ENCODE measurements around the gene CACNB4.
"Not testable (repeated sequence)": the region's sequence is repeated elsewhere in the genome, so short reads cannot be mapped to it uniquely, and the experiment has no call there.

The CACNB4 gene

DNA sequence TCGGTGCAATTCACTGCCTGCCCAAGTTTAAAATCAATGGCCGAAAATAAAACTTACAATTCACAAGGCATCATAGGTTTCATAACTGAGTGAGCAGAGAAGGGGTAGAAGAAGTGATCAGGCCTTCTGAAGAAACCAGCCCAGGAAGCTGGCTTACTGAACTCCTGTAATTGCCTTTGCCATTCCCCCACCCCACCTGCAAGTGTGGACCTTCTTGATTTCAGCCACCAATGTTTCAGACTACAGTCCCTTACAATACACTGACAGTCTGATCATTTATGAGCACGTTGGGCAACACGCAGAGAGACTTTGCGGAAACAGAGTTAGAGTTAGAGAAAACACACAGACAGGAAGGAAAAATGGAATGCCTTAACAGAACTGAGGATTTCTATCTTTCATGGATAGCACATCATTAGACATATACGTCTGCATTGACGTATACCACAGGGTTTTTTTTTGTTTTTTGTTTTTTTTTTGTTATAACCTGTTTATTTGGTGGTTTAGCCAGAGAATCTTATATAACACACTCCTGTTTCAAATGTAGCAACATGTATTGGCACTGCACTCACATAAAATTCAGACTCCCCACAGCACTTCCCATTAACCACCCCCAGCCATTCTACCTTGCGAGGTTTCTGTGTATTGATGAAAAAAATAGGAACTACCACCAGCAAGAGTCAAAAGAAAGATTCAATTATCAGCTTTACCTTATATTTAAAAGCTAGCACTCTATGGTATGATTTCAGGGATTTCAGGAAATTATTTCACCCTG, 126.4 kb downstream of the CACNB4 start:
- no peak for DNase-seq

DNA sequence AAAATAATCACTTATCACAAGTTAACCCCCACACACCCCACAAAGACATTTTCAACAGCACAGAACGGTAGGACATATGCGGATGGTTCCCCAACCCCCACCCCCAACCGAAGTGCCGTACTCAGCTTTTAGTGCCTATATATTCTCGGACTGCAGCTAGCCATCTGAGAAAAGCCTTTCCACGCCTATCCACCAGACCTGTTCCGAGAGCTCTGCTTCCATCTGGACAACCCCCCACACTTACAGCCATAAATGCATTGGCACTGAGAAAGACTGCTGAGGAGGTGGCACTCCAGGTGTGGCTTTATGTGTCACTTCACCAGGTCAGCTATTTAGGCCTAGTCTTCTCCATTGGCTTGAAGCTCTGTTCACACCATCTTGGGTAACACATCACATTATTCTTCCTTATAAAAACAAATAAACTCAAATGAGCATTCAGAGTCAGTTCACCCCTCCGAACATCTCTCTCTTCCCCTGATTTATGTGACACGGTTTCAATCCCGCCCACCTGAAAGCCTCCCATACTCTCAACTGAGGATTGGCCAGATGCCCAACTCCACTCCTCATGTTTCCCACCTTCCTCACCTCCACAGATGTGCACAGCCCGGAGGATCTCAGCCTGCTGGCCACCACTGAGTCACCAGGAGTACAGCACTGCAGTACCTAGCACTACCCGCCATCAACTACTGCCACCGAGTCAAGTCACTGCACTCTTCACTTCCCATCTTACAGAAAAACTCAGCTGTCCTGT, 127.4 kb downstream of the CACNB4 start:
- DNase-seq = no peak

DNA sequence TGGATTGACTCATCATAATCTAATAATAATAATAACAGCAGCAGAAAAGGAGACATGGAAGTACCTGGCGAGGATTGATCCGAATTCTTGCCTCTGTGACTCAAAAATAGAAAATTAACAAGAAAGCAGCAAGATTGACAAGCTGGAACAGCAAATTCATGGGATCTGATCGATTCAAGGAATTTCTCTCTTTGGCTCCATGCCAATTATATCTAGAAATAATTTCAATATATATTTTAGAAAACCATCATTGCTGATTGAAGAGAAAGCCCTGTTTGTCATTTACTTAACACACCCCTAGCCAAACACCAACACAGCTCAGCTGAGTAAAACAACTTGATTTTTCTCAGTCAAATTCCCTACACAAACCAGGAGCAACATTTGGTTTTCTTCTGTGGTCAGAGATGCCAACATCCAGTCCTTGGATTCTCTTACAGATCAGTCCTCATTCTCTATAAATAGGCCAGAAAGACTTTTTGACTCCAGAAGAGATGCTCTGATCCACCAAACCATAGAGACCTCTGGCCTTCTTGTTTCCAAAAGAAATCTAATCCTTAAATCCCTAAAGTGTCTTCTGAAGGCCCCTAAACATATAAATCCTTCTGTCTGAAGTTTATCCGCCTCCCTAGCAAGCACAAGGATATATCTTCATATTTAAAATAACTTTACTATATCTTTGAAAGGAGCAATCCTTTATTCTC, 129.9 kb downstream of the CACNB4 start:
- DNase-seq = no peak

DNA sequence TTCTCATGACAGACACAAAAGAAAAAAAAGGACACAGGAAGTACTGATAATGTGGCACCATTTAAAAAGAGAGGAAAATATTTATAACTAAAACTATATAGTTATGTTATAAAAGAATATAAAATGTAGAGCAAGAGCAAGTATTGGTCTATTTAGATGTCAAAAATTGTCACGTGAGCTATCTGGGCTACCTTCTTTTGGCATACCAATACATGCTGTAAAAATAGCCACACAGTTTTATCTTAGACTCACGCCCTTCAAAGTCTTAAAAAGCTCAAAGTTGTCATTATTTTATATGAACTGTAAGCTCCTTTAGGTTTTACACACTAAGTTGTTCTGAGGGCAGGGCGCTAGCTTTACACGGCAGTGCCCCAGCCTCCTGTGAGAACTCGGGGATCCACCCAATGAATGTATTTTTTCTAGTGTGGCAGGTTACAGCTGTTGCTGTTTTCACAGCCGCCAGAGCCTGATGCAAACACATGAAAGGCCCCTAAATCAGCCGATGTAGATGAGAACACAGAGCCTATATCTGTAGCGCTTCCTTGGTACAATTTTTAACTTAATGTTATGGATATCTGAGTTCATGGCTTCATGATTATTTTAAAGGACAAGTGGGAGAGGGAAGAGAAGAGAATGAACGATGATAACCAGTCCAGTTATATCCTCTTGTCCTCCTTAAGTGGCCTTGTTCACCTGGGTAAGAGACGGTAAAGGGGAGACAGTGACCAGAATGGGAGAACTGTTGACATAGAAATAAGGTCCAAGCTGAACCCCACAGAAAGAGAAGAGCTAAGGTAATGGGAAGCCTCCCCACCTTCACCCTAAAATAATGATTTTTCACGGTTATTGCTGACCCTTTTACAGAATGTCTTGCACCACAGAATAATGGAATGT, 130.8 kb downstream of the CACNB4 start:
- DNase-seq = no peak

DNA sequence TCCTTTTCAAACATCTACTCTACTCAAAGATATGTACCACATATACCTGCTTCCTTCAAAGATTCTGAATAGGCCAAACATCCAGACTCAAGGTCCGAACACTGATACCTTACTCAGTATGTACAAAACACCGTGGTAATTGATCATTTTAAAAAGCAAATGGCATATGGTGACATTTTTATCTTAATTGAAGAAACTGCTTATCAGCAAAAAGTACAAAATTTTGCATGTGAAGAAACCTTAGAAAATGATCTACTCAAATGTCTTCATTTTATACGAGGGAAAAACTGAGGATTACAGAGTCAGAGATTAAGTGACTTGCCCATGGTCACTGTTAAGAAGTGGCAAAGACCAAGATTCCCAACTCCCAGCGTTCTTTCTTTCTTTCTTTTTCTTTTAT, 133.0 kb downstream of the CACNB4 start:
- DNase-seq = no peak

DNA sequence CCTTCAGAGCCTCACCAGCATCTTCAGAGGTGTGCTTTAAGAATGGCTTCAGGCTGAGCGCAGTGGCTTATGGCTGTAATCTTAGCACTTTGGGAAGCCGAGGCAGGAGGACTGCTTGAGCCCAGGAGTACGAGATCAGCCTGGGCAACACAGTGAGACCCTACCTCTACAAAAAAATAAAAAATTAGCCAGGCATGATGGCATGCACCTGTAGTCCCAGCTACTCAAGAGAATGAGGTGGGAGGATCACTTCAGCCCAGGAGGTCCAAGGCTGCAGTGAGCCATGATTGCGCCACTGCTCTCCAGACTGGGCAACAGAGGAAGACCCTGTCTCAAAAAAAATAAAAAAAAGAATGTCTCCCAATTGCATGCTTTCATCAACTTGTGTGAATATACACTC, 137.3 kb downstream of the CACNB4 start:
- DNase-seq = no peak

DNA sequence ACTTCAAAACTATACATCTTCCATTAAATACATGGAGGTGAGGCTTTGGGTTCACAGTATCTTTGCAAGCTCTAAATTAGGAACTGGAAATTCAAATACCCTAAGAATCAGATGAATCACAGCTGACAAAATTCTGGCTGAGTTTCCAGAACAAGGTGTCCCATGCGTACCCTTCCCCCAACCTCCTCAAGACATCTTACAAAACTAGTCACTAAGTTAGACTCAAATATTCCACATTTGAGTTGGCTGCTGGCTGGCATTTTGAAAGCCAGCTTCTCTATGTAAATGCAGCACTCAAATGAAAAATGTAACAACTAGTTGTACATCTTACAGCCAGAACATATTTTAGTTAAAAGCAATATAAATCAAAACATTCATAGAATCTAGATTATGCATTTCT, 139.6 kb downstream of the CACNB4 start:
- DNase-seq = no peak

DNA sequence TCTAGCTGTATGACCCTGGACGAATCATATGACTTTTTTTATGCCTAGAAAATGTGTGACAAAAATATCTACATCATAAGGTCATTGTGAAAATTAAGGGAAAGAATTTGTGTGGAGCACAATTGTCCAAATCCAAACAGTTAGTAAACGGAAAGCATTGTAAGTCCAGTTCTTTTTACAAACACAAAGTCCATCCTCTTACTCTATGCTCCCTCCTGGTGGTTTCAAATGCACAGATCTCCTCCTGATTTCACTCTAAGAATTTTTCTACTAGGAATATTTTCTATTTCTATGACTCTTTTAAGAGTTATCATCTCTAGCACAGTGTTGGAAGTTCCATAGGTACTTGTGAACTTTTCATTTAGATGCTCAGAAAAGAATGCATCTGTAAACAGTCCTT, 145.4 kb downstream of the CACNB4 start:
- DNase-seq = no peak

DNA sequence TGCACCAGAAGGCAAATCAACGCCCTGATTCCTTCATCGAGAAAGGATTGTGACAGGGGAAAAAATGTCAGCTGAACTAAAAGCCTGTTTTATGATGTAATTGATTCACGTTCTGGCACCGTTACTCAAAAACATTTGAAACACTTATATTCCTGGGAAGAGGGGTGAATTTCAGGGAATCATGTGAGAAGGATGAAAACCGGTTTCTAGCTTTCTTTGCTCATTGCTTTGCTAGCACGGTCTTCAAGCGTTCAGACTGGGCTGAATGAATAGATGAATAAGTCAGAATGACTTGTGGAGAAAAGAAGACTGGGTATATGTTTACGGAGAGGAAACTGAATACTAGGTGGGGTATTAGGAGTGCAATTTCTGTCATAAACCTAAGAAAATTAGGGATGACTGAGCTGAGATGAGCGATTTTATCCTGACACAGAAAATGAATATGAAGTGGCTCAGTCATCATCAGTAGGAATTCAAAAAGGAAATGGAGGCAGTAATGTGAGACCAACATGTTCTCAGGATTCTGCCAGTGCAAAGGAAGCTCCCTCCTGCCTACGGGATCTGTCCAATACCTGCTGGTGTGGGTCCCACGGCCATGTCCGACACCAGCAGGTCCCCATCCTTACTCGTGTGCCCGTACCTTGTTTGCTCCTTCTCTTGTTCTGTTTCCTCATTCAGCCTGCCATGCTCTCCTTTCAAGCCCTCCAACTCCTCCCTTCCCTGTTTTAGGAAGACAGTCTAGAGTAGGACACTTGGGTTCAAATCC, 146.0 kb downstream of the CACNB4 start:
- DNase-seq = no peak

DNA sequence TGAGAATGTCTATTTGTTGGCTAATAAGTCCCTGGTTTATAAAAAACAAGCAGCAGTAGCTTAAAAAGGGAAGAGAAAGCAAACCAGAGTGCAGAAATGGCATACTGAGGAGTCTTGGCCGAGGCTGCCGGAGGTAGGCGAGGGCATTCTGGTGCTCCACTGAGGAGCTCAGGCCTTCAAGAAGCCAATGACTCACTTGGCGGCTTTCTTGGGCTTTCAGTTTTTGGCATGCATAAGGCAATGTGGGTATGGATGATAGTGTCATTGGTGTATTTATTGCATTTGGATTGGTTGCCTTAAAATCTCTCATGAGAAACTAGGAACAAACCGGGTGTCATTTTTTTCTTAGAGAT, 151.1 kb downstream of the CACNB4 start:
- DNase-seq = no peak

DNA sequence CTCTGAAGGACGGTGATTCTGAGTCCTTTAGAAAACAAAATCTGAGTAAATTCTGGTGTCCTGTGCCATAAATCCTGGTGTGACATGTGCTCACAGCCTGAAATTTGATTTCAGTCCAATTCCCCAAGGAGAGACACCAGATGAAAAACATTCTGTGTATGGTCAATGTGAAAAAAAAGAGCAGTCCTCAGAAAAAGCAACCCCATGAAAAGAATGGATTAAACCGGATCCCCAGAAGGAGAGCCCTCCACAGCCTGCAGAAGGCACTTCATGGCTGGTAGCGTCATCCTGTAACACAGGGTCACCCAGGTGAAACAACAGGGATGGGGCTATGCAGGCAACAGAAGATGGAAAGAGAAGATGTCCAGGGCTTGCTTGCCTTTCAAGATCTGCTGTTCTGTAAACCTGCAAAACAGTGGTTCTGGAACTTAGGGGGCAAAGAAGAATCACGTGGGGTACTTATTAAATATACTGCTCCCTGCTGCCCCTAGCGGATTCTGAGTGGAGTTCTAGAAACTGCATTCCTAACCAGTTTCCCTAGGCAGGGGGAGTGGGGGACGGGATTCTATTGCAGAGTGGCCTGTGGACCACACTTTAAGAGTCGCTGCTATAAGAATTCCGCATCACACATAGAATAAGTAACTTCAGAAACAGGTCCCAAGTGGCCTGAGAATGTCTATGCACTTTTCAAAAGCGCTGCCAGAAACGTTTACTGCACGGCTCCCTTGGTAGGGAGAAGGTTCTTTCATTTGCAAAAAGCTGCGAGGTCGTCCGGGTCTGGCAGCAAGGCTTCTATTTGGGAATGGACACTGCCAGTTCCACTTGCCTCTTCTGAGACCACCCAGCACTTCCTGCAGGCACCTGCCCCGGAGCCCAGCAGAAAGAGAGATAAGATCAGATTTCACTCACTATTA, 151.7 kb downstream of the CACNB4 start:
- no peak for DNase-seq

DNA sequence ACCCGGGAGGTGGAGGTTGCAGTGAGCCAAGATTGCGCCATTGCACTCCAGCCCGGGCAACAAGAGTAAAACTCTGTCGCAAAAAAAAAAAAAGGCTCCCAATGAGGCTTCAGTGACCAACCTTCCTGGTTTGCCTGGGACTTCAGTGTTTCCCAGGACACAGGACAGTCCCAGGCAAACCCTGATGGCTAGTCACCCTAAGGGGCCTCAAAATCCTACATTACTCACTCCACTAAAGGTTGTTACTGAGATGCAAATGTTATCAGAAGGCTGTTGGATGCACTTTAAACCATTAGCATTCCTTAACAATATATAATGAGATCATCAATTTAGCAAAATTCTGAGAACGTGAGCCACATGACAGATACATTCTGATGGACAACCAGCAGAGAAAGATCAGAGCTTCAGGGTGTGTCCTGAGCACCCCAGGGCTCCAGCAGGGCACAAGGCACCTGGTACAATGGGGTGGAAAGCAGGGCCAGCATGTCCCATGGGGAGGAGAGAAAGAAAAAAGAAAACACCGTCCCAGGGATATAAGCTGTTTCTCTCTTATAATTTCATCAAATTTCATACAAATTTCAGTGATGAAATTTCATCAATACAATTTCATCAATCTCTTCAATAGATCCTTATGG, 152.5 kb downstream of the CACNB4 start:
- no peak for DNase-seq

DNA sequence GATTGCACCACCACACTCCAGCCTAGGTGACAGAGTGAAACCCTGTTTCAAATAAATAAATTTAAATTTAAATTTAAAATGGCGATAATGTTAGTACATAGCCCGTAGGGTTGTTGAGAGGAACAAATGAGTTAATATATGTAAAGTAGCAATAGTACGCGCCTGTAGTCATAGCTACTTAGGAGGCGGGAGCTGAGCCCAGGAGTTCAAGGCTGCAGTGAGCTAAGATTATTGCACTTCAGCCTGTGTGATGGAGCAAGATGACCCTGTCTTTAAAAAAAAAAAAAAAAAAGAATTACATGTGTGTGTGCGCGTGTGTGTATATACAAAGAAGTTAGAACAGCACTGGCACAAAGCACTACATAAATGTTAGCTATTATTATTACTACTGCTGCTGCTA, 153.2 kb downstream of the CACNB4 start:
- DNase-seq = no peak

DNA sequence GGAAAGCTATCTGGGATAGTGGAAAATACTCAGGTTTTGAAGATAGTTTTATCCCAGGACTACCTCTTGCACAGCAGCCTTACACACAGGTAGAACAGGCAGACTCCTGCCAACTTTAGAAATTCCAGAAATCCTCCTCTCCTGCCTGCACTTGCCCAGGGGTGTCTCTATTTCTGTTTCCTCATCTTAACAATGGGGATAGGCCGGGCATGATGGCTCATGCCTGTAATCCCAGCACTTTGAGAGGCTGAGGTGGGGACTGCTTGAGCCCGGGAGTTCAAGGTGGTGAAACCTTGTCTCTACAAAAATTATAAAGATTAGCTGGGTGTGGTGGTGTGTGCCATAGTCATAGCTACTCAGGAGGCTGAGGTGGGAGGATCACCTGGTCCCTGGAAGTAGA, 153.7 kb downstream of the CACNB4 start:
- no peak for DNase-seq

DNA sequence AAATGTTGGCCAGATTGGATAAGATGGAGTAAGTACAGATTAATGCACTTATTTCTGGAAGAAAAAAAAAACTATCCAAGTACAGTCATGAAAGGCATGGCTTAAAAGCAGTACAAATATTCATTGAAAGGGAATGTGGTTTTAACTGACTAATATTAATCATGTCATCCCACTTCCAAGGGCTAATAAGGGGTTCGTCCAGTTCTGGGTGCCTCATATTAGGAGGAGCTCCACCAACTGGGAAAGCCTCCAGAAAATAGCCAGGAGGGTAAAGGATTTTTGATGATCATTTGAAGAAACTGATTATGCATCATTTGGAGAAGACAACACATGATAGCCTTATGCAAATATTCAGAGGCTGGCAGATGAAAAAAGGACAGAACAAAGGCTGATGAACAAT, 155.4 kb downstream of the CACNB4 start:
- DNase-seq = no peak

DNA sequence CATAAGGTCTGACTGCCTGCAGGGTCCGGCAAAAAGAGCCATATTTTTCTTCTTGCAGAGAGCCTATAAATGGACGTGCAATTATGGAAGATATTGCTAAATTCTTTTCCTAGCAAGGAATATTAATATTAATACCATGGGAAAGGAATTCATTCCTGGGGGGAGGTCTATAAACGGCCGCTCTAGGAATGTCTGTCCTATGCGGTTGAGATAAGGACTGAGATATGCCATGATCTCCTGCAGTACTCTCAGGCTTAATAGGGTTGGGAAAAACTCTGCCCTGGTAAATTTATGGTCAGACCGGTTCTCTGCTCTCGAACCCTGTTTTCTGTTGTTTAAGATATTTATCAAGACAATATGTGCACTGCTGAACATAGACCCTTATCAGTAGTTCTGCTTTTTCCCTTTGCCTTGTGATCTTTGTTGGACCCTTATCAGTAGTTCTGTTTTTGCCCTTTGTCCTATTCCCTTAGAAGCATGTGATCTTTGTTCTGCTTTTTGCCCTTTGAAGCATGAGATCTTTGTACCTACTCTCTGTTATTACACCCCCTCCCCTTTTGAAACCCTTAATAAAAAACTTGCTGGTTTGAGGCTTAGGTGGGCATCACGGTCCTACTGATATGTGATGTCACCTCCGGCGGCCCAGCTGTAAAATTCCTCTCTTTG, 156.2 kb downstream of the CACNB4 start:
- DNase-seq = not testable (repeated sequence)

DNA sequence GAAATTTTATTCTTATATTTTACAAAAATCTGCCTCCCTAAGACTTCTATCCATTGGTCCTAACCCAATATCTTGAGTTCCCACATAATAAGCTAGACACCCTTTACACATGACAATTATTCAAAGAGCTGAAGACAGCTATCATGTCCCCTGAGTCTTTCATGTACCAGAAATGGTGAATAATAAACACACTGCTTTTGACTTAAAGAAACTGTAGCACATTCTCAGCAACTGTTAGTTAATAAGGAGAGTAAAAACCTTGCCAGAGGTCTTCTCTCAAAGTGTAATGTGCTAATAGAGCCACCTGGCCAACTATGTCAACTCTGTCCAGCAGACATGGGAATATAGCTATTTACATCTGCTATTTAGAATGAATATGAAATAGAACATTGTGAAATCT, 160.9 kb downstream of the CACNB4 start:
- no peak for DNase-seq

DNA sequence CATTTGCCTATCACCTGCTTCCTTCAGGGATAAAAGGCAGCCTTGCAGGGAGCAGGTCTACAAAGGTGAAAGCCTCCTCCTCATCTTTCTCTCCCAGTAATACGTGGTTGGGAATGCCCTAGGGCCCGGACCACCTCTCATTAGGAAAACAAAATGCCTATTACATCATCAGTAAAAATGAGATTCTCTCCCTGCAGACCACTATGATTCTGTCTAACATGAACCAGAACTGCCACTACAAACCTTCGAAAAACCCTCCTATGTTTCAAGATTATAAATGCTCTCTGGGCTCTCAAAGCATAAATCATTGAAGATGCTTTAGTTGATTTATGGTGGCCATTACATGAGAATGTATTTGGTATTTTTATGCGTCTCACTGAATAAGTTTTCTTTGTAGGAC, 162.2 kb downstream of the CACNB4 start:
- no peak for DNase-seq

DNA sequence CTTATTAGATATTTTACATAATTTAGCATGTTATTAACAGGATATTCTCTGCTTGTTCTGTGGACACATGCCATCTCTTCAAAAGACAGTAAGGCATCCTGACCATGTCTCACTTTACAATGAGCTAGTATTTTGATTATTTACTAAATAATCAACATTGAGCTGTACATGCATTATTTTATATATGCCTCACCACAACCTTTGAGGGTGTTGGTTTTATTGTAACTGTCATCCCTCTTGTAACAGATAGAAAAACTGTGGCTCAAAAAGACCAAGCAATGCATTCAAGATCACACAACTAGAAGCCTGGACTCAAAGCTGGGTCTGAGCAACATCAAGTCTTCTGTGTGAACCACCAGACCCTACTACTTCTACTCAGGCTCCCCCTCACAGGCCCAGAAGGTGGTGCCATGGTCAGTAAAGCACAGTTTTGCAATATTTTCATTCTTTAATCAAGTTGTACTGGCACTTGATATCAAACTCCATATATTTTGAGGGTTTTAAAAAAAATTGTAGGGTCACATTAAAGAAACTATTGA, 165.5 kb downstream of the CACNB4 start:
- DNase-seq = no peak

DNA sequence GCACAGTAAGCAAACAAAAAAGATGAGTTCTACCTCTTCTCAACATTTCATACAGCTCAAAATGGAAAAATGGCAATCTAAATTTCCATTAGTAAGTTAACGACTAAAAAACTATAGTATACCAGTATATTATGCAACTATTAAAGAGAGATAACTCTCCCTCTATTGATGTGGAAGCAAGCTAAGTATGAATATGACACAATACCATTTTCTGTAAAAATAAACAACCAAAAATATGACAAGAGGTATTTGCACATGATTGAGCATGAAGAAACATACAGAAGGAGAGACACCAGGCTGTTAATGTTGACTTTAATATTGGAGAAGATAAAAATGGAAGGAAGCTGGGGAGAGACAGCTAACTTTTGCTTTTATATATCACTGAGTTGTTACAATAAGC, 167.1 kb downstream of the CACNB4 start:
- no peak for DNase-seq
